SW480 (cell line): Measurements from ENCODE around the gene OOSP4A.
A peak's percentile ranks its signal among the peaks of the same experiment; 100 is the strongest.

Source experiments
- DNase-seq: peaks from one replicate; pipeline ENCODE4 v3.0.0-alpha.2; 2016; ENCODE audit warnings: low spot score

The OOSP4A gene

GRCh38 chr11:59963733-59964132, at the start of gene OOSP4A:
Gene OOSP4A (plus strand): TSS chr11:59964033. CDS start chr11:59964033, 0 bp downstream.
- DNase-seq: no peak

GRCh38 chr11:59918480-59918879, 45.4 kb upstream of the OOSP4A start:
- DNase-seq: no peak

- DNase-seq: peak; percentile 53
These were observed 44.7 kb upstream of the OOSP4A start for GRCh38 chr11:59918987-59919589.

- no peak for DNase-seq
These were observed 40.0 kb upstream of the OOSP4A start for GRCh38 chr11:59923813-59924212.

- no peak for DNase-seq
These were observed 32.1 kb upstream of the OOSP4A start for GRCh38 chr11:59931688-59932087.

GRCh38 chr11:59938132-59938531, 25.7 kb upstream of the OOSP4A start, which contains the start of gene OOSP1:
Gene OOSP1 (plus strand): TSS chr11:59938432. CDS start chr11:59938455, 23 bp downstream.
- no peak for DNase-seq

- DNase-seq: no peak
These were observed 25.1 kb upstream of the OOSP4A start for GRCh38 chr11:59938718-59939117.

- no peak for DNase-seq
These were observed 24.4 kb upstream of the OOSP4A start for GRCh38 chr11:59939482-59939881.

- no peak for DNase-seq
These were observed 22.7 kb upstream of the OOSP4A start for GRCh38 chr11:59941091-59941490.

- DNase-seq: no peak
These were observed 19.7 kb upstream of the OOSP4A start for GRCh38 chr11:59943997-59944714.

GRCh38 chr11:59944720-59945119, 19.1 kb upstream of the OOSP4A start:
- no peak for DNase-seq

- peak; percentile 40 for DNase-seq
These were observed 10.2 kb upstream of the OOSP4A start for GRCh38 chr11:59953463-59954218.

- DNase-seq: no peak
These were observed 9.5 kb upstream of the OOSP4A start for GRCh38 chr11:59954219-59954847.

- DNase-seq: no peak
These were observed 6.7 kb upstream of the OOSP4A start for GRCh38 chr11:59957094-59957493.

- DNase-seq: no peak
These were observed 3.1 kb upstream of the OOSP4A start for GRCh38 chr11:59960502-59961381.

GRCh38 chr11:59962107-59962482, 1.7 kb upstream of the OOSP4A start:
- DNase-seq: no peak

GRCh38 chr11:59965424-59965823, 1.6 kb downstream of the OOSP4A start:
- no peak for DNase-seq

- no peak for DNase-seq
These were observed 2.4 kb downstream of the OOSP4A start for GRCh38 chr11:59966201-59966600.

GRCh38 chr11:59967677-59968394, 4.0 kb downstream of the OOSP4A start:
- DNase-seq: no peak

- no peak for DNase-seq
These were observed 4.6 kb downstream of the OOSP4A start for GRCh38 chr11:59968395-59968783.

- no peak for DNase-seq
These were observed 9.3 kb downstream of the OOSP4A start for GRCh38 chr11:59973097-59973496.
